ENCODE results near the gene DLGAP1.

- no peak for TF ChIP-seq CTCF (IDR thresholded peaks at IDR 0.05)
- TF ChIP-seq POLR2A (IDR thresholded peaks at IDR 0.05), result no peak
- no peak for TF ChIP-seq POLR2AphosphoS5 (IDR thresholded peaks at IDR 0.05)
- TF ChIP-seq EP300 (IDR thresholded peaks at IDR 0.05), result no peak
Measured at GRCh38 chr18:4309227-4309626, 145.9 kb downstream of the DLGAP1 start.
